GM19395 (cell line): ENCODE data around the gene AMFR.
A peak's percentile ranks its signal among the peaks of the same experiment; 100 is the strongest.

ENCODE experiments used
- ATAC-seq: cut with Tn5 transposase; IDR thresholded peaks from one replicate; pipeline ENCODE4 v1.9.1; 2021; ENCODE audit warnings: mild to moderate bottlenecking, moderate library complexity; ENCODE audit not compliant: unreplicated experiment

The AMFR gene

DNA sequence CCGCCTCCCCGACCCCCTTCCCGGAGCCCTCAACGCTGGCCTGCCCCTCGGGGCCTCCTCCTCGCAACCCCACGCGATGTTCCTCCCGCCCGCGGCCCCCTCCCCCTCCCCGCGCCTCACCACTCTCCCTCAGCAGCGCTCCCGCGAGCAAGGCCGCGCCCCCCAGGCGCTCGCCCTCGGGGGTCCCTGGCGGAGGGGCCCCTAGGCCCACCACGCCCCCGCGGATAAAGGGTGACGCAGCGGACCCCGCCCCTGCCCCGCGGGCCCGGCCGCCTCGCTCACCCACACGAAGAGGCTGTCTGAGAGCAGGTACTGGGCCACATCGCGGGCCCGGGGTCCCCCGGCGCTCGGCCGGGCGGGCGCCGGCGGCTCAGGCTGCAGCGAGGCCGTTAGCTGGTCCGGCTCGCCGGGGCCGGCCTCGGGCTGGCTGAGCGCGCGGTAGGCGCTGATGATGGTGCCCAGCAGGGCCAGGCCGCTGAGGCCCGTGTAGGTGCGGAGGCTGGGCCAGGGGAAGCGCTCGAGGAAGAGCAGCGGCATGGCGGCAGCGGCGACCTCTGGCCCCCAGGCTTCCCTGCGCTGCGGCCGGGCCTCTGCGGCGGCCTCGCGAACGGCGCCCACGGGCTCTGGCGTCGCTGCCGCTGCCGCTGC is 430 bp downstream of the AMFR start:
- ATAC-seq: peak; percentile 36

DNA sequence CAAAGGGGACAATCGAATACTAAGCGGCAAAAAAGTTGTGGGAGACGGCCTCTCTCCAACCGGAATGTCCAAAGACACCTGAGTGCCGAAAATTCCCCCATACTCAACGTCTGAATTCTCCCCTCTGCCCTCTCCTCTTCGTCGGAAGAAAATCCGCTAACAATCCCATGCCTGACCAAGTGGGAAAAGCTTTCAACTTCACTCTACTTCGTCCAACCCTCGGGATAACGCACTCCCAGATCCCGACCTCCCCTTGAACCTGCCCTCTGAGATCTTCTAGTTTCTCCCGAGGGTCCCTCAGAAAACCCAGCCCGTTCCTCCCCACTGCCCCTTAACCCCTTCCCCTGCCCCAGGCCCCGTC is 961 bp downstream of the AMFR start:
- ATAC-seq: no peak

DNA sequence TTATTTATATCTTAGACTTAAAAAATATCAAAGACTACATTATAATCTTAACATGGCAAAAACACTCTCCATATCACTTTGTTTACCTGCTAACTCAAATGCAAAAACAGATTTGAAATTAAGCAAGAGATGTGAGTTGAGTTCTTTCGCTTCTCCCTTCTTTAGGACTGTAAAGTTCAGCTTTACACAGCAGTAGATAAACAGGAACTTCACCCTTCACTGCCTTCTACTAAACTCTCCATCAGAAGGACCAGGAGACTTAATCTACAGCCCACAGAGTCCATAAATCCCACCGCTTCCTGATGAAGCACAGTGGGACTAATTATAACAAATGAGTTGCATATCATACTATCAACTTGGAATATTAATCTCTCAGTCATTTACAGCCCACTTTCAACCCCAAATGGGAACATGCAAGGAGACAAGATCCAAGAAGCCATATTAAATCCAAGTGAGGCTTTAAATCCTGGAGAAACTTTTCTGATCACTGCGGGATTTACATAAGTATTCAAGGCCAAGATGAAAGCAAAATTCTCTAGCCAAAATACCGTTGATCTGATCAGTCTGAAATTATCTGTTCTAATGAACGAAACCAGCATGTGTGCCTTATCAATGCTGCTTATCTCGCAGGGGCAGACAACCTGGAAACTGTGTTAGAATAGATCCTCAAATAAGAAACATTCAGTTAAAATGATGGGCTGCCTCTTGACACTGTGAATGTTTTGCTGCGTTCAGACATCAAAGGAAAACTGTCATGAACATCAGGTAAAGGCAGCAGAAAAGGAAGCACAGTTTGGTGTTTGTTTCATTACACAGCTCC is 1.6 kb downstream of the AMFR start:
- peak; percentile 33 for ATAC-seq

DNA sequence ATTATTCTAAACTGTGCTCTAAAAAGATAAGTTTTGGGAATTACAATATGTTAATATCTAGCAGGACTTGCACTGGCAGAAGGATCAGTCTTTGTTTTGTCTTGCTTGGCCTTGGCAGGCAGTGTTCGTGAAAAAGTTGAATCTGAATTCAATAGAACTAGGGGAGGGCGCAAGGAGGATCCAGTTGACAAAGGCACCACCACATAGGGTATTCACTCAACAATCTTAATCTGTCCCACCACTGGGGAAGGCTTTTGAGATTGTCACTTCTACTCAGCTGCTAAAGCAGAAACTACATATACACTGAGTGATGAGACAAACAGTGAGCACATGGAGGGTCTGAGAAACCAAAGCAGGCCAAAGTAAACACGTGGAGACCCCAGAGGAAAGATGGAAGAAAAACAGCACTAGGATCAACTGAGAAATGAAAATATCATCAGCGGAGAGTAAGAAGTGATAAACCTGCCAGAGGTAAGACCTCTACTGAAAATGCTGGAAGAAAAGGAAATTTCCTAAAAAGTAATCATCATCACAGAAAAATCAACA is 2.4 kb downstream of the AMFR start:
- no peak for ATAC-seq

DNA sequence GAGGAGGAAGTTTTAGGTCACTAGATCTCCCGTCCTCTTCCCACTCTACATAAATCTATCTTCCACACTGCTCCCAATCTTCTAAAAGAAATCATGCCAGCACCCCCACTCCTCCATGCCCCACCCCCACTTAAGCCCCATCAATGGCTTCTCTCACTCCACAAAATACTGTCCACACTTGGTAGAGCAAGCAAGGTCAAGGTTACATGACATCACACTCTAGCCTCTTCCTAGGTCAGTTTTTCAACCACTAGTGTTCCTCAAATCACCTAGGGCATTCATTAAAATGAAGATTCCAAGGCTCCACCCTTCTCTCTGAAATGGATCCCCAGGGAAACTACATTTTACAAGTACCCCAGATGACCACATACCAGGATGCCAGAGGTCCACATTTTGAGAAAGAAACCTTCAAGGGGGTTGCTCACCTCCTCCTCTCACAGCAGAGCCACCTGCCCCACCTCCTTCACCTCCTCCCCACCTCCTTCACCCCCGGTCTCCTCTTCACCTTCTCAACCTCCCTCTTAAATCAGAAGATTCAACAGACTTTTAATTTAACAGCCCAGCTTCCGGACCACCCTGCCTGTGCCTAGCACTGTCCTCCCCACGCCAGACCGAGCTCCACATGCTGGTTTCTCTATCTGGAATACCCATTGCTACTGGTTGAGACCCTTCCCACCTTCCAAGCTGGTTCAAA is 3.2 kb downstream of the AMFR start:
- ATAC-seq: no peak

DNA sequence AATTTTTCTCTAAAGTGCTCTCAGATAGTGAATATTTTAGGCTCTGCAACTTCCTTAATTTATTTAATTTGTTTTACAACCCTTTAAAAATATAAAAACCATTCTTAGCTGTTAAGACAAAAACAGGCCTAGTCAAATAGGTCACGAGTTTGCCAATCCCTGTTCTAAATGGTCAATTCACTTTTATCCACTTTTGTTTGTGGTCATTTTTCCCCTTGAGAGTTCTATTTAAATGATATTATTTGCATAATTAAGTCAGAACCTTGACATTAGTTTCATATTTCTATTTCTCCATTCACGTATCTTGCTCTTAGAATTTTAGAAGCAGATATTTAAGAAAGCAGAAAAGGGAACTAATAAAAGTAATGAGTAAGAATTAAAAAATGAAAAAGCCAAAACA is 4.0 kb downstream of the AMFR start:
- no peak for ATAC-seq

DNA sequence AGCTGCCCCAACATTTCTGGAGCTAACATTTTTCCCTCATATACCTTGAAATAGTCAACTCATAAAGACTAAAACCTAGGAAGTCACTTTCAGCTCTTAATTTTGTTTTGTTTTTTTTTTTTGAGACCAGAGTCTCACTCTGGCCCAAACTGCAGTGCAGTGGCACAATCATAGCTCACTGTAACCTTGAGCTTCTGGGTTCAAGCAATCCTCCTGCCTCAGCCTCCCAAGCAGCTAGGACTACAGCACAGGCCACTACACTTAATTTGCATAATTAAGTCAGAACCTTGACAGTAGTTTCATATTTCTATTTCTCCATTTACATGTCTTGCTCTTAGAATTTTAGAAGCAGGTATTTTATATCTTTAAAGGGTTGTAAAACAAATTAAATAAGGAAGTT is 4.7 kb downstream of the AMFR start:
- ATAC-seq: no peak

DNA sequence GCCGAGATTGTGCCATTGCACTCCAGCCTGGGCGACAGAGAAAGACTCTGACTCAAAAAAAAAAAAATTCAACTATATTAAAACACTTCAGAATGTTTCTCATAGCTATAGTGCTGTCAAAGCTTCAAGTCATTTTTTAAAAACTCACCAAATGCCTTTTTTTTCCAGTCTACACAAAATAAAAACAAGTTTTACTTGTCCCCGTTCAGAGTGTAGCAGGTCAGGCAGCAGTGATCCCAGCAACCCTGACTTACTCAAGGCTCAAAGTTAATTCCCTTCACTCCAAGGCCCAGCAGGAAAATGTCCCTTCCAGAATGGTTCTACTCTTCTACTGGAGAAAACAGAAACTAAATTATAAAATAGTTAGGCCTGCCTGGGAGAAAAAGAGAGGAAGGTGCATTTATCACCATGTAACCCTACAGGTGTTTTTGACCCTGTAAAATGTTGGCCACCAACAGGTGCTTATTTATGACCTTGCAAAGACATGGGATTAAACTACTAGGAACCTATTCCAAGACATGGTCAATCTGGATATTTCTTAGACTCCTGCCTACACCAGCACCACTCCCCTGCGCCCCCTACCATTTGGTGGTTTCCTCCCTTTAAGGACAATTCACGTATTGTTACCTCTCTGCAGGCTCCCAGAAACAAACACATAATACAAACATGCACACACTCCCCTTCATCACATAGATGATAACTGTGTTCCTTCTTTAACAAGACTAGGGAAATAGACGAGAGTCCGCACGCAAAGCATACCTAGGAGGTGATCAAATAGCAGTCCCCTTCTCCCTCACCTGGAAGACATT is 5.4 kb downstream of the AMFR start:
- ATAC-seq: no peak

DNA sequence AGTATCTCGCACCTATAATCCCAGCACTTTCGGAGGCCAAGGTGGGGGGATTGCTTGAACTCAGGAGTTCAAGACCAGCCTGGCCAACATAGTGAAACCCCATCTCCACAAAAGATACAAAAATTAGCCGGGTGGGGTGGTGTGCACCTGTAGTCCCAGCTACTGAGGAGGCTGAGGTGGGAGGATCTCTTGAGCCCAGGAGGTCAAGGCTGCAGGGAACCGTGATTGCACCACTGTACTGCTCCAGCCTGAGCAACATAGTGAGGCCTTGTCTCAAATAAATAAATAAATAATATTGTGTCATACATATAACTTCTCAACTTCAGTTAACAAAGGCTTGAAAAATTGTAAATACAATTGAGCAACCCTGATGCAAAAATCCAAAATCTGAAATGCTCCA is 8.2 kb downstream of the AMFR start:
- no peak for ATAC-seq

DNA sequence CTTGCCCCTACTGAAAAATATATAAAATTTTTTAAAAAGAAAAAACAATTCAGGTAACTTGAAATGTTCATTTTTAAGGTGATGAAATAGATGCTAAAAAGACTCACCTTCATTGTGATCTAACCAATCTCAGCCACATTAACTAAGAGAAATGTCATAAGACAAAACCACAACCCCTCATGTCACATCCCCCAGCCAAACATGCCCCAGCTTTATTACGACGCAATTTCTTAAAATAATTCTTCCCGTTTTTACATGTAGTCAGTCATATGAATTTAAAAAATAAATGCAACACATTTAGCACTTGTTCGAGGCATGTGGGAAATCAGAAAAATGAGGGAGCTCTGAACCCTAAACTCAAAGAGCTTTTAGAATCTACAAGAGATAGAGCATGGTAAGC is 9.5 kb downstream of the AMFR start:
- ATAC-seq: no peak

DNA sequence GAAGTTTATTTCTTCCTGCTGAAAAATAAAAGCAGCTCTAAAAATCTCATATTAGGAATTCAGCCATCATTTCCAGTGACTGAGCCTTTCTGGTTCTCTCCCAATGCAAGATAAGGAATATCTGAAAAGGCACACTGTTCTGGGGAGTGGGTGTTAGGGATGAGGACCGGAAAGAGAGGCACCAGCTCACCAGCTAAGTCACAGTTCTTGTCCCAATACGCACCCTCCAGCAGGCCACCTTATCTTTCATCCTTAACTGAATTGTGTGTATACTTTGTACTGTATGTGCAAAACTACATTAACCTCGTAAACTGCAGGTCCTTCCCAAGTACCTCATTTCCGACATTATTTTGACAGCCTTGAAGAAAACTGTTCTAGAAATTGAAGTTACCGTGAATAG is 11.0 kb downstream of the AMFR start:
- ATAC-seq: no peak

DNA sequence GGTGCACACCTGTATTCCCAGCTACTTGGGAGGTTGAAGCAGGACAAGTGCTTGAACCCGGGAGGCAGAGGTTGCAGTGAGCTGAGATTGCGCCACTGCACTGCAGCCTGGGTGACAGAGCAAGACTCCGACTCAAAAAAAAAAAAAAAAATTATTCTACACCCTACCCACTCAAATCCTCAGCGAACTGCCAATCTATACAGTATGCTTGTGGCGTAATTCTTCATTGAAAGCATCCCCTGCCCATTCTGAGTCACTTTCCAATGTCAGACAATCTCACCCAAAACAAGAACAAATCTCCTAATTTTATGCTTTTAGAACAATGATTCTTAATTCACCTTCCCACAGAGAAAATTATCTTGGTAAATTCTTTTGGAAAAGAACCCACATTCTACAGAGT is 12.0 kb downstream of the AMFR start:
- no peak for ATAC-seq

DNA sequence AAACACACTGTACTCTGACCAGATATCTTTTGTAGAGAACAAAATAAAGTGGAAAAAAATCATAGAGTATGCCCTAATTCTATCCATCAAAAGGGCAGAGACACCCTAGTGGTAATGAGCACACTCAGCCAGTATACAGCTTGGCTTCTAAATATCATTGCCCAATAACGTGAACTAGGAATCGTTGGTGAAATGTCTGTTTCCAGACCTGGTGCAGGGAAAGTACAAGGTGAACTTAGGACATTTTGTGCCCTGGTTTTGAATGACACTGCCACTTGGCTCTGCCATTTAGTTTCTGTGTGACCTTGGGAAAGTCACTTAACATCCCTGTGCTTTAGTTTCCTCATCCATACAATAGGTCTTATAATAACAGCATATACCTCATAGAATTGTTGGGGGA is 13.7 kb downstream of the AMFR start:
- no peak for ATAC-seq

DNA sequence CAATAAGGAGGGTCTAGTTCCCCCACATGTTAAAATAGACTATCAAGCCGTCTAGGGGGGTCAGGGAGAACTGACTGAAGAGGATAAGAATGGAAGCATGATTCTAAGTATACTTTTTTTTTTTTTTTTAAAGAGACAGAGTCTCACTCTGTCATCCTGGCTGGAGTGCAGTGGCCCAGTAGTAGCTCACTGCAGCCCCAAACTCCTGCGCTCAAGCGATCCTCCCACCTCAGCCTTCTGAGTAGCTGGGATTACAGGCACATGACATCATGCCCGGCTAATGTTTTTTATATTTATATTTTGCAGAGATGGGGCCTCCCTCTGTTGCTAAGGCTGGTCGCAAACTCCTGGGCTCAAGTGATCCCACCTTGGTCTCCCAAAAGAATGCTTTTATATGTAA is 14.2 kb downstream of the AMFR start:
- ATAC-seq: no peak

DNA sequence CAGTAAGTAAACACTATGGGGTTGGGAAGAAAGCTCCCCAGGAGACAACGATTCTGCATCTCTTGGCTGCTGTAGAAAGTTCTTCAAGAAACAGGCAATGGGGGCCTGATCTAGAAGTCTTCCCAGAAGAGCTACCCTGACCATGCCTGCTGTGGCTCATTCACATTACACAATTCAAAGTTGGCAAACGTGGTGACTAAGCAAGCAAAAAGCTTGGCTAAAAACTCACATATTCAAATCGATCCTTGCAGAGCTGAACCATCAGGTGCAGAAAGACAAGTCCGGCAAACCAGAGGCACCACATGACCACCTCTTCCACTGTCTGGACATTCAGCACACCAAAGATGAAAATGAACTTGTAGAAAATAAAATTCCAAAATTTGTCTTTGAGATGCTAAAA is 16.1 kb downstream of the AMFR start:
- ATAC-seq: no peak

DNA sequence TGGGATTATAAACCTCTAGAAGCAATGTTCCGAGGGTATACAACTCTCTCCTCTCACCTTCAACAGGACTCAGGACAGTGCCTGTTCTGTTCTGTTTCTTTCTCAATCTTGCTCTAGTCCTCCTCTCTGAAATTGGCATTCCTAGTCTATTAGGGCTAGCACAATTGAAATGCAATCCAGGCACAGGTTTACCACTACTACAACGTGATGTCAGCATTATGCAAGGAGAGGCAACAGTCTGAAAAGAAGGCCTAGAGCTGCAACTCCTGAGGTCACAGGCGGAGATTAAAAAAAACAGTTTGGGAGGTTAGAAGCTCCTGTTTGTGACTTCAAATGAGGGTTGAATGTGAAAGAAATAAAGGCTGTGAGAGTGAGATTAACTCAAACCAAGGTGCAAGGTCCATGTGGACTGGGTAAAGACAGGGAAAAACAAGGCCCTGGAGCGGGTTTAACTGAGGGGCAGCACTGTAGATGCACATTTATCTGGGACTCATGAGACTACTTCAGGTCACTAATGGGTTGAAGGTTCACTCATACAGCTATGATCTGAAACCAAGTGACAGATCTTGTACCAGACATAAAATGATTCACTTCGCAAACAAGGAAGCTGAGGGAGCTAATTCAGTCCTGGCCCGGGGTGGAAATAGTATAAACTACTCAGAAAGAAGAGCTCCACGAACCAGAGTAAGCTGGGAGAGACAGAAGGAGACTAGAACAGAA is 16.8 kb downstream of the AMFR start:
- ATAC-seq: no peak

DNA sequence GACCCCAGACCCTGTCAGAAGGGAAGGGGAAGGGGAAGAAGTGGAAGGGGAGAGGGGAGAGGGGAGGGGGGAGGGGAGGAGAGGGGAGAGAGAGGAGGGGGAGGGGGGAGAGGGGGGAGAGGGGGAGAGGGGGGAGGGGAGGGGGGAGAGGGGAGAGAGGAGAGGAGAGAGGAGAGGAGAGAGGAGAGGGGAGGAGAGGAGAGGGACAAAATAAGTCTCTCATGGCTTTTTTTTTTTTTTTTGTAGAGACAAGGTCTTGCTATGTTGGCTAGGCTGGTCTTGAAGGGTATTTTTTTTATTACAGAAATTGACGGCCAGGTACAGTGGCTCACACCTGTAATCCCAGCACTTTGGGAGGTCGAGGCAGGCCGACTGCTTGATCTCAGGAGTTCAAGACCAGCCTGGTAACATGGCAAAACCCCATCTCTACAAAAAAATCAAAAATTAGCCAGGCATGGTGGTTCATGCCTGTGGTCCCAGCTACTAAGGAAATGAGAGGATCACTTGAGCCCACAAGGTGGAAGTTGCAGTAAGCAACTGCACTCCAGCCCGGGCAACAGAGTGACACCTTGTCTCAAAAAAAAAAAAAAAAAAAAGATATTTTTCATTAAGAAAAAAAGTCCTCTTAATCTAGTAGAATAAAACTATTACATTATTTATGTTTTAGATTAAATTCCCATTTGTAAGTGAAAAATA is 19.2 kb downstream of the AMFR start:
- no peak for ATAC-seq

DNA sequence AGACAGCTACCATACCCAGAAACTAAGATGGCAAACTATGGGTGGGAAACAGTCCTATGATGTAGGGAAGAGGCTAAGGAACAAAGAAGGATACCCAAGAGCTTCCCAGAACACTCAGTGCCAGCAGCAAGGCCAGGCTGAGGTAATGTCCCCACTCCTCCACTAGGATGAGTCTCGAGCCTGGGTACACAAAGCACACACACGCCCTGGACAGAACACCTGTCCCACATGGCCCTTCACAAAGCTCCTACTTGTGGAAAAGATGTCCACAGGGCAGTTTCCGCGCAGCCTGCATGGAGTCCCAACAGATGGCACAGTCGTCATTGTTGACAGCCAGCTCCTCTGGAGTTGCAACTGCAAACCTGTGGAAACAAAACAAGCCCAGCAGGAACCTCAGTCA is 23.9 kb downstream of the AMFR start:
- no peak for ATAC-seq

DNA sequence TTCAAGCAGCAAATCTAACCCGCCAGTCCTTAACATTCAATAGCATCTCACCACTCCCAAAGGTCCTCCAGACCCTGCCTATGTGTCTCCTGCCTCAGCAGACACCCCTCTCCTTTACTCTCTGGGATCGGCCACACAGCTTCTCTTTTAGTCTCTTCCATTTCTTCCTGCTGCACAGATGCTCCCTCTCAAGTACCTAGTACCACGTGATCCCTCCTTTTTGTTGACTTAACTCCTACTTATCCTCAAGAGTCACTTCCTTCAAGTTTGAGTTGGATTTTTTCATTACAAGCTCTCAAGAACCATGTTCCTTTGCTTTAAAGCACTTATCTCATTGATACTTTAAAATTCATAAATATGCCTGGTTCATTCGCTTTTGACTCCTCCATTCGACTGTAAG is 24.9 kb downstream of the AMFR start:
- no peak for ATAC-seq

DNA sequence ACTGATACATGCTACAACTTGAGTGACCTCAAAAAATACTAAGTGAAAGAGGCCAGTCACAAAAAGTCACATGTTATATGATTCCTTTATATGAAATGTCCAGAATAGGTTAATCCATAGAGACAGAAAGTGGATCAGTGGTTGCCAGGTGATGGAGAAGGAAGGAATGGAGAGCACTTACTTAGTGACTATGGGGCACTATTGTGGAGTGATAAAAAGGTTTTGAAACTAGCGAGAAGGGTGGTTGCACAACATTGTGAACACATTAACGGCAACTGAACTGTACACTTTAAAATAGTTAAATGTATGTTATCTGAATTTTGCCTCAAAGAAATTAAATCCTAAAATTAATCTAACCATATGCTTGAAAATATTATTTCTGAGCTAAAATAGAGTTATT is 25.9 kb downstream of the AMFR start:
- ATAC-seq: no peak
